ENCODE results near the gene AMACR.

GRCh38 chr5:34003941-34004340 lies 3.9 kb downstream of the AMACR start:
- TF ChIP-seq EP300 (IDR thresholded peaks at IDR 0.05; ENCODE audit: borderline replicate concordance in 1 of 2, control insufficient read depth in 1 of 2, low read depth in 2 of 2, low read length in 2 of 2) (no peak), POLR2AphosphoS5 (IDR thresholded peaks at IDR 0.05; ENCODE audit: low read length) (no peak), NFIC (IDR thresholded peaks at IDR 0.05; ENCODE audit: low read depth, low read length) (no peak), CTCF (IDR thresholded peaks at IDR 0.05 in 2 of 3, conservative IDR thresholded peaks at IDR 0.05 in 1 of 3; ENCODE audit: control insufficient read depth in 2 of 3, extremely low read depth in 1 of 3, insufficient read depth in 1 of 3, low read depth in 3 of 3, low read length in 3 of 3) (no peak), TAF1 (IDR thresholded peaks at IDR 0.05; ENCODE audit: borderline replicate concordance, low read depth, low read length) (no peak)

Measured in GM12878 (cell line).